GM15510 (cell line): ENCODE results near the gene CRADD.

Source experiments
- POLR2A ChIP-seq: IDR thresholded peaks from 3 replicates; pipeline ENCODE4 v1.6.1; 2011; ENCODE audit warnings: borderline replicate concordance; ENCODE audit not compliant: insufficient read length; ENCODE audit errors: extremely low read depth

The CRADD gene

DNA sequence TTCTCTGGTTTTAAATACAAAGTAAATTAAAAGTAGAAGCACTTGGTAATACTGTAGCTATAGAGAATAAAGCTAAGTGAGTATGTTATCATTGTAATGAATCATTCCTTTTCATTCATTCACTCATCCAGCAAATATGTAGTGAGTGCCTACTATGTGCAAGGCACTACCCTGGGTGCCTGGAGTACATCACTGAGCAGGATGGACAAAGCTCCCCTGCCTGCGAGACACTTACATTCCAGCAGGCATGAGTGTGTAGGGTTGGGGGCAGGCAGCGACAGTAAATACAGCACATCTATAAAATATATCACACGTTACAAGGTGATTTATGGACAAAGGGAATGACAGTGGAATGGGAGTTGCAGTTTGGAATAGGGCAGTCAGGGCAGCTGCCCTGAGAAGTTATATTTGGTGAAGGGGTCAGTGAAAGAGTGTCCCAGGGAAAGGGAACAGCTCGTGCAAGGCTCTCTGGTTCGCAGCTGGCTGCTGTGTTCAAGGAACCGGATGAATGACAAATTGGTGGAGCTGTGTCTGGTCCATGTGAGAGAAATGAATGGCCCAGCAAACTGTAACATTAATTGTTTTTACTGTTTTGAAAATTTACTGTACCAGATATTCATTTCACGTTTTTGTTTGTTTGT is 159.6 kb downstream of the CRADD start:
- TF ChIP-seq POLR2A, result no peak

DNA sequence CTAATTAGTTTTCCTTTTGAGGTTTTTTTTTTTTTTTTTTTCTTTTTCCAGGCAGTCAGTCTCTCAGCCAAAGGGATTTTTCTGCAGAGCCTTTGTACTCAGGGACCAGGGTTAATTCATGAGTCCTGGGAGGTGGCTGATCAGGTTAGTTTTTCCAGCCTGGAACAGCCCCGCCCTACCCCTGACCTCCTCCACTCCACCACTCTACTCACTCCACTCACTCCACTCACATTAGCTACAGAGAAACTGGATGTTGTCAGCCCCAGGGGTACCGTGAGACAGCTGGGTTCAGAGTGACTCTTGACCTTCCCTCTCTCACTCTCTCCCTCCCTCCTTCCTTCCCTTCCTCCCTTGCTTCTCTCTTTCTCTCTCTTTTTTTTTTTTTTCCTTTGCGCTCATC is 161.0 kb downstream of the CRADD start:
- no peak for TF ChIP-seq POLR2A

DNA sequence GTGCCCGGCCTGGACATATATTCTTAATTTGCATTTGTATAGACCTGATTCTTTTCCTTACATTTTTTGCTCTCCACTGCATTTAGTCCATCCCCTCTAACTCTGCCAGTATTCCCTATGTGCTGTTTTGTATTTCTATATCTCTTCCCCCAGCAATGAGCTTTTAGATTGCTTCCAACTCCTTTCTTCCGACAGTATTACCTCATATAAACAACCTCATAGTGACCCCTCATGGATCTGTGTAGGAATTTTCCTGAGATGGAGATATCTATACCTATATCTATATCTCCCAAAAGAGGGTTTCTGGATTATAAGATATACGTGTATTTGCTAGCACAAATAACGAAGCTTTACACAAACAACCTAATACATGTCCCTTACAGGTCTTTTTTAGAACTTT is 161.9 kb downstream of the CRADD start:
- no peak for TF ChIP-seq POLR2A

DNA sequence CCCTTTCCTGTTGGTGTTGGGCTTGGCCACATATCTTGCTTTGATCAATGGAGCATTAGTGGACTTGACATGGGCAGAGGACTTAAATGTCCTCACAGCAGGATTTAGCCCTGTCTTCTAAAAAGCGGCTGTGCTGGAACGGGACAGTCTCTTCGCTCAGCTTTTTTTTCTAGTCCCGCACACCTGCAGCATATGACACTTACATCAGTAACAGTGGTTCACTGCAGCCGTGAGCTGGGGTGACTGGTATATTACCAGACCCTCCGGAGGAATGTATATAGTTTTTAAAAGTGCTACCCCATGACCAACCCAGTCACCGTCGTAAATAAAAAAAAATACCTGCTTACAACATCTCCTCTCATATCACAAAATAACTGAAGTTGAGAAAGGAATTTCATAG is 164.5 kb downstream of the CRADD start:
- TF ChIP-seq POLR2A, result no peak

DNA sequence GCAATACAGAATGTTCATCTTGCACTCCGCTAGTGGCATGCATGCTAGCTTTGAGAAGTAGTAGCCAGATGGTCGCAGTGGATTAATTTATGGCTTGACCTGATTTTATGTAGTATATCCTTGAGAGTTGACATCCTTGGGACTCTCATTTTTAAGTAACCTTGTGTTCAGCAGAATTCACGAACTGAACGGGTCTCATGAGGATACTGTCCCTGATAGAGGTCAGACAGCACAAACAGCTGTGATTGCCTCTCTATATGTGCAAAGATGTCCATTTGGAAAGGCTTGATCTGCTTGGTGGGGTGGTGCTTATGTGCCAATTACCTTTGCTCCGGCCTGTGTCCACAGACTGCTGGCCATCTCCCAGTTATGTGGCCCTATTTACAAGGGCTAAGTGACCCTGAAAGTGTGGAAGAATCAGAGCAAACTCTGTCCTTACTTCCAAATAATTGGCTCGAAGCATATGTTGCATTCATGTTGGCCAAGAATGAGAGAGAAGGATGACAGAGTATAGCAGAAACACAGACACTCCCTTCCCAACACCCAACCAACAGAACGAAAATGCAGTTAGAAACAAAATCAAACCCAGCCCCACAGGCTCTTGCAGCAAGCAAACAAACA is 167.1 kb downstream of the CRADD start:
- TF ChIP-seq POLR2A, result no peak

DNA sequence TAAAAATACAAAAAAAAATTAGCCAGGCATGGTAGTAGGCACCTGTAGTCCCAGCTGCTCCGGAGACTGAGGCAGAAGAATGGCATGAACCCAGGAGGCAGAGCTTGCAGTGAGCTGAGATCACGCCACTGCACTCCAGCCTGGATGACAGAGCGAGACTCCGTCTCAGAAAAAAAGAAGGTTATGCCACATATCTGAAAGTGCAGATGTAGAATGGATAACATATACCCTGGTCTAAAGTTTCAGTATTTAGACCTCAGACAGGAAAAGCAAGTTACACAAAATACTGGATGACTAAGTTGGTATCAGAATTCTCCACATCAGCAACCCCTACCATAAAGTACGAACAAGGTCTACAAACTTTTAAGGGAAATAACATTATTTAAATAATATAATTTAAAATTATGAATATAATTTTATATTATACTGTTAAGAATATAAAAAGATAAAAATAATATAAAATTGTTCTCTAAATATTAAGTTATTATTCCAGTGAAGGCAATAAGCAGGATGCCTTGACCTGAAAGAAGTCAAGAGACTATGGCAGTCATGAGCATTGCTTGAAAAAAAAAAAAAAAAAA is 169.9 kb downstream of the CRADD start:
- no peak for TF ChIP-seq POLR2A

DNA sequence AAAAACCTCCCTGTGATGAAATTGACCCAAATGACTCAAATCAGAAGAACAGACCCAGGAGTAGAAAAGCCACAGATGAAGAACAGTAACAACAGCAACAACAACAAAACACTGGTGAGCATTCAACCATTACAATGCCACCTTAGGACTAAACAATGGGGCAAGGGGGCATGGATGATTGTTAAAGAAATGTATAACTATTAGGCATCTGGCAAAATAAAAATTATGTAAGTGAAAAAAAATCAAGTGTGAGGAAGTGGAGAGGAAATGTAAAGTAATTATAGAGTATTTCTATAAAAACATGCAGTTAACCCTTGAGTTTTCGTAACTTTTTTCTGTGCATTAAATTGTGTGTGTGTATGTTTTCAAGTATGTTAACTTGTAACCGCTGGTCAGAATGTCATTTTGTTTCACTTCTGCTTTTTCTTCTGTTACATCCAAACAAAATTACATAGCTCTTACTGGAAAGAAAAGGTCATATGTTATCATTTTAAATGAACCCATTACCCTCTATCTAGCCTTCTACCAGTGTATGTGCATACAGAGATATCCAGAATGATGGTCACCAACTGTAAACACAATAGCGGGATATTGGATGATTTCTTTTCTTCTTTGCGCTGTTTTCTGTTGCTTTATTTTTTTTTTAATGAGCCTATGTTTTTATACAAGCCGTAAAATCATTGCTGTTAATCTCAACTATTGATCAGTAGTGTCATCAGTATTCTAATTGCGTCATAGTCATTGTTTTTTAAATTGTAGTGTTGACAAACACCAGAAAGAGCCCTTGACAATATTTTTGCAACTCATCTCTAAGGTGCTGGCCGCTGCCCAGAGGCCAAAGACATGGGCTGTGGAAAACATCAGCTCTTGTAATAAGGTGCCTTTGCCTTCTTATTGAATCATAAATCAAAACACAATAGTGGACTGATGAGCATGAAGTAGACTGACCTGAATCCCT is 170.6 kb downstream of the CRADD start:
- TF ChIP-seq POLR2A, result no peak

DNA sequence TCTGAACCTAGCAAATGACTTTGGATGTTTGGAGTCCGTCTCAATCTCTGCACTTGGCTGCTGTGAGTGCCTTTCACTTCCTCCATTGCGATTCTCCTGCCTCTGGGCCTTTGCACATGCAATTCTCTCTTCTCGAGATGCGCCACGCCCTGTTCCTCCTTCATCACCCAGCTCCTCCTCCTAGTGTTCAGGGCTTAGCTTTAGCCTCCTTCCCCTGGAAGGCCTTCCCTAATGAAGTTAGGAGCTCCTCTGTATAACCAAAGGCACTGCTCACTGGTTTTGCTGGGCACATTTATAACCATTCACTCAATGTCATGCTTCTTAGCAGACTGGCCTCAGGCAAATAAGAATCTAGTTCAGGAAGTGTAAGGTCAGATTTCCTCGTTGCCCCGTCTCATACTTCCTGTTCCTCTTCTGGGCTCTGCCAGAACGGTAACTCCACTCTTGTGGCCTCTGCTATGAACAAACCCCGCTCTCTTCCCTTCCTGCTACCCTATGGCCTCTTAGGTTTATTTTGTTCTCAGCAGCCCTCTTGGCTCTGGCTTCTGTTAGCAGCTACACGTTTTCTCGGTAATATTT is 171.4 kb downstream of the CRADD start:
- TF ChIP-seq POLR2A, result no peak

DNA sequence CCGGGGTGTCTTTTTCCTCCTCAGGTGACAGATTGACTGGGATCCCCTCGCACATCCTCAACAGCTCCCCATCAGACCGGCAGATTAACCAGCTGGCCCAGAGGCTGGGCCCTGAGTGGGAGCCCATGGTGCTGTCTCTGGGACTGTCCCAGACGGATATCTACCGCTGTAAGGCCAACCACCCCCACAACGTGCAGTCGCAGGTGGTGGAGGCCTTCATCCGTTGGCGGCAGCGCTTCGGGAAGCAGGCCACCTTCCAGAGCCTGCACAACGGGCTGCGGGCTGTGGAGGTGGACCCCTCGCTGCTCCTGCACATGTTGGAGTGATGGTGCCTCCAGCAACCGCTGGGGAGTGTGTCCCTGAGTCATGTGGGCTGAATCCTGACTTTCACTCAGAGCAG is 172.8 kb downstream of the CRADD start:
- no peak for TF ChIP-seq POLR2A

DNA sequence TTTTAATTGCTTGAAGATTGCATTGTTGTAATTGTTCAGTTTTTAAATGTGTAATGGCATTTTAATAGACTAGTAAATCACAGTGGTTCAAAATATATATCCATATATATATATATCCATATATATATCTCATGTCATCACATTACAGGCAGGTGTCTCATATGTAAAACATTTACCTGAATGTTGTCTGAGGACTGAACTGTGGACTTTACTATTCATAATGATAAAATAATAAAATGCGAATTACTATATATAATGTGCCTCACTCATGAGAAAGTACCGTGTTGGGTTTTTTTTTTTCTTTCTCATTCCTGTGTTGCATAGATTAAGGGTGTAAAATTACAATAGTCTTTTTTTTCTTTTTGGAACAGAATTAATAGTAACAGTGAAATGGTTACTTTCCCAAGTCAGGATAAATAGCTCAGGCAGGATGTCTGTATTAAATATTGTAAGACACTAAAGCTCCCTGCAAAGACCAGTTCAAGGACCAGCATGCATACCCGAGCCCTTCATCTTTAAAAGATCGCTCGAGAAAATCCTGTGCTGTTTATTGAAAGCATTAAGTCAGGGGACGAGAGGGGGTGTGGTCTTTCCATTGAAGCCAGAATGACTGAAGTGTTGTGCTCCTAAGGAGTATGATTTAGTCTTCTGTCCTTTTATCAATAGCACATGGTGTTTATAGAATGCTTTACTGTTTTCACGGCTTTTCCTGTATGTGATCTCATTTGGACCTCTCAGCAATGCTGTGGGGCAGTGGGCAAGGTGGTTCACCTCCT is 173.5 kb downstream of the CRADD start:
- no peak for TF ChIP-seq POLR2A

DNA sequence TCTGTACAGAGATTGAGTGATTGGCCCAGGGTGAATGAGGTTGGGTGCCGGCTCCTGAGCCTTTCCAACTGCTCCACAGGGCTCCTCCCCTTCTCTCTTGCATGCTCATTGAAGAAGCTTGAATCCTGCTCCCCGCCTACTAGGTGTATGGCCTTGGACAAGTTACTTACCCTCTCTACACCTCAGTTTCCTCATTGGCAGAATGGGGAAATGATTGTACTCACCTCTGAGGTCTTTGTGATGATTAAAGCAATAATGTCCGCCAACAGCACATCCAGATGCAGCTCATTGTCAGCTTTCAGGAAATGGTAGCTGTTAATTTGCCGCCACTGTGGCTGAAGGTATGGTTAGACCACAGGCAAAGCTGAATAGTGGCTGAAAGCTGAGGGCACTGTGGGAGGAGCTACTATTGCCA is 174.1 kb downstream of the CRADD start:
- no peak for TF ChIP-seq POLR2A

DNA sequence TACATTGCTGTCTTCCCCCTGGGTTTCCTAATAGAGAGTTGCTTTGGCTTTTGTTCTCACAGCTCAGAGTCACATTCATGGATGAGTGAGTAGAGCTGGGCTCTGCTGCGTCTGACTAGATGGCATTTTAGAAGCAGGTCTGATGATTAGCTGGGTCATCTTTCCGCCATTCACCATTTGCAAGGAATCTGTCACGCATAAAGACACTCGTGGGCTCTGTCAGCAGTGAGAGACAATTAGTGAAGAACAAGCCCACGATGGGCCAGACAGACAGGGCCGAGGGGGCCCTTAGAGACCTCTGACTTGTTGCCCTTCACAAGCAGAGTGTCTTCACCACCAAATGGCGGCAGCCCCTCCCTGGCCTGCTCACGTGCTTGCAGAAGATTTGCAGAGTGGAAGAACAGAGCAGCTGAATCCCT is 175.0 kb downstream of the CRADD start:
- TF ChIP-seq POLR2A, result no peak

DNA sequence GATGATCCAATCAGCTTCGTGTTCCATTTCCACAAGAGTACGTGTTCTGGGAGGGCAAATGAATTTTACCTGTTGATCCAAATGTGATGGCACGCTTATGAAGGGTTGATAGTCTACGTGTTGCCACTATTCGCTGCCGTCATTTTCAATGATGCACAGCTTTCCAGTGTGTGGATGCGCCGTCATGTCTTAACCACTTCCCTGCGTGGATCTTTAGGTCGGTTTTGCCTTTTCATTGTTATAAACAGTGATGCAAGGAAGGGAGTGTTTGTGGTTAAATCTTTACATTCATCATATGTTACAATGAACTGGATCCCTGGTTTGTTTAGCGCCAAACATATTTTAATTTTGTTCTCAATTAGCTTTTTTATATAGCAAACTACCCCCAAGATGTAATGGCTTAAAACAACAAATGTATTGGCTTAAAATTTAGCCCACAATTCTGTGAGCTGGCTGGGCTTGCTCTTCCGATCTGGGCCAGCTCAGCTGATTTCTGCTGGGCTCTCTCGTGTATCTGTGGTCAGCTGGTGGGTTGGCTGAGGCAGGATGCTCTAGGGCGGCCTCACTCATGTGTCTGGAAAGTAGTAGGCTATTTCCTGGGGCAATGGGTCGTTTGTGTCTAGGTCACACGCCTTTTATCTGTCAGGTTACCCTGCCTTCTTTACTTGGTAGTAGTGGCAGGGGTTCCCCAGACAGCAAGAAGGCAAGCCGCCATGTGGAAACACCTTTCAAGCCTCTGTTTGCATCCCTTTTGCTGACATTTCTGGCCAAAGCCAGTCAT is 176.7 kb downstream of the CRADD start:
- TF ChIP-seq POLR2A, result no peak
